Liver (tissue), 9 donors: ENCODE measurements around the gene SELENOK. TPM values are rescaled to one million over a fixed set of nuclear protein-coding genes. Genes with fewer than 3 reads are reported as not detected.

Experiments
- DNase-seq: peaks from one replicate; pipeline ENCODE4 v3.0.0-alpha.2; 2017; ENCODE audit warnings: low spot score
- H3K27ac ChIP-seq, 2 donors: one replicate each; pipeline ENCODE4 v1.7.0; 2013; ENCODE audit warnings: inconsistent platforms in 2 of 2, low read length in 2 of 2, control low read depth in 1 of 2, low read depth in 1 of 2, mild to moderate bottlenecking in 1 of 2
- H3K27me3 ChIP-seq, 4 donors: one replicate each; pipeline versions ENCODE4 v1.6.1 to v1.7.0; 2013; ENCODE audit warnings: low read length in 3 of 4, inconsistent platforms in 1 of 4, mild to moderate bottlenecking in 1 of 4, moderate library complexity in 1 of 4; ENCODE audit not compliant: control insufficient read depth in 4 of 4, insufficient read depth in 4 of 4
- H3K36me3 ChIP-seq, 4 donors: one replicate each; pipeline versions ENCODE4 v1.6.1 to v1.7.0; 2013; ENCODE audit warnings: low read length in 3 of 4, mild to moderate bottlenecking in 3 of 4, low read depth in 1 of 4, moderate library complexity in 1 of 4; ENCODE audit not compliant: control insufficient read depth in 4 of 4, insufficient read depth in 3 of 4
- H3K4me1 ChIP-seq, 4 donors: one replicate each; pipeline versions ENCODE4 v1.6.1 to v1.7.0; 2013; ENCODE audit warnings: low read length in 3 of 4, mild to moderate bottlenecking in 3 of 4, moderate library complexity in 1 of 4; ENCODE audit not compliant: control insufficient read depth in 4 of 4, insufficient read depth in 4 of 4
- H3K4me3 ChIP-seq, 3 donors: one replicate each; pipeline versions ENCODE4 v1.6.1 to v1.7.0; 2013; ENCODE audit warnings: low read length in 3 of 3, control low read depth in 1 of 3, low read depth in 1 of 3, mild to moderate bottlenecking in 1 of 3
- H3K9ac ChIP-seq, 2 donors: one replicate each; pipeline ENCODE4 v1.7.0; 2013; ENCODE audit warnings: low read length in 2 of 2, mild to moderate bottlenecking in 2 of 2, moderate library complexity in 2 of 2, control low read depth in 1 of 2, low read depth in 1 of 2
- H3K9me3 ChIP-seq, 4 donors: one replicate each; pipeline versions ENCODE4 v1.6.1 to v1.7.0; 2013; ENCODE audit warnings: low read length in 3 of 4; ENCODE audit not compliant: control insufficient read depth in 4 of 4
- EGR1 ChIP-seq, 2 donors: IDR thresholded peaks; 2 replicates each; pipeline ENCODE4 v1.6.1; 2016 to 2018; ENCODE audit warnings: antibody characterized with exemption in 2 of 2, low read depth in 2 of 2
- FOXA1 ChIP-seq: IDR thresholded peaks from 2 replicates; pipeline ENCODE4 v1.6.1; 2016; ENCODE audit warnings: antibody characterized with exemption
- GABPA ChIP-seq, 2 donors: IDR thresholded peaks in 1 of 2; conservative IDR thresholded peaks in 1 of 2; 2 replicates each; pipeline ENCODE4 v1.6.1; 2016; ENCODE audit warnings: antibody characterized with exemption in 2 of 2, mild to moderate bottlenecking in 1 of 2, moderate library complexity in 1 of 2
- HNF4A ChIP-seq, 2 donors: conservative IDR thresholded peaks; 2 replicates each; pipeline ENCODE4 v1.6.1; 2016; ENCODE audit warnings: antibody characterized with exemption in 2 of 2, mild to moderate bottlenecking in 2 of 2
- HNF4G ChIP-seq: IDR thresholded peaks from 2 replicates; pipeline ENCODE4 v1.6.1; 2016; ENCODE audit warnings: antibody characterized with exemption
- JUND ChIP-seq, 2 donors: IDR thresholded peaks; 2 replicates each; pipeline ENCODE4 v1.6.1; 2016; ENCODE audit warnings: antibody characterized with exemption in 2 of 2
- NR2F2 ChIP-seq: IDR thresholded peaks from 2 replicates; pipeline ENCODE4 v1.6.1; 2016; ENCODE audit warnings: antibody characterized with exemption
- RAD21 ChIP-seq, 2 donors: IDR thresholded peaks; 2 replicates each; pipeline ENCODE4 v1.6.1; 2016; ENCODE audit warnings: antibody characterized with exemption in 2 of 2, mild to moderate bottlenecking in 2 of 2
- REST ChIP-seq: IDR thresholded peaks from 2 replicates; pipeline ENCODE4 v1.6.1; 2016; ENCODE audit warnings: antibody characterized with exemption, mild to moderate bottlenecking
- RXRA ChIP-seq, 2 donors: IDR thresholded peaks; 2 replicates each; pipeline ENCODE4 v1.6.1; 2017 to 2018; ENCODE audit warnings: antibody characterized with exemption in 2 of 2, mild to moderate bottlenecking in 1 of 2
- SP1 ChIP-seq: IDR thresholded peaks from 2 replicates; pipeline ENCODE4 v1.6.1; 2018; ENCODE audit warnings: antibody characterized with exemption, mild to moderate bottlenecking
- YY1 ChIP-seq: IDR thresholded peaks from 2 replicates; pipeline ENCODE4 v1.6.1; 2016; ENCODE audit warnings: antibody characterized with exemption, mild to moderate bottlenecking
- ZBTB33 ChIP-seq: IDR thresholded peaks from 2 replicates; pipeline ENCODE4 v1.6.1; 2016; ENCODE audit warnings: antibody characterized with exemption
- WGBS: extraction: QIAGEN DNeasy Blood & Tissue Kit; methylation state at CpG from one replicate; pipeline ENCODE4 v1.1.7; 2013; 5-methylcytosine and 5-hydroxymethylcytosine counted together
- polyA plus RNA-seq, 2 donors: library from polyadenylated mRNA; stranded (reverse) in 1 of 2; unstranded in 1 of 2; fragments of 200-250 nt in 1 of 2; fragments of >200 nt in 1 of 2; fragmentation: Nextera tagmentation in 1 of 2; extraction: Ambion mirVana in 1 of 2; gene quantifications; one replicate each; pipeline versions ENCODE4 v1.2.1 to v1.2.3, GENCODE V29; 2013 to 2015
- total RNA-seq, 2 donors: library from RNA; depleted of rRNA; stranded (reverse); fragments of >200 nt; gene quantifications; one replicate each; pipeline ENCODE4 v1.2.3, GENCODE V29; 2014
- donor health status: healthy.
- donor health status: healthy.
- donor health status: healthy.
- donor health status: healthy.
- donor health status: healthy.

SELENOK gene
- total and polyA plus RNA-seq, 4 donors, result 24.9 to 80.2 (median 38.8) TPM

GRCh38 chr3:53902711-53903110, 11.1 kb upstream of the SELENOK start:
- Histone ChIP-seq H3K27me3 (peaks cover 0 to 2% (median 0%) of the 10 kb centered on the region in 4 donors), H3K4me1 (no peaks in the 10 kb centered on the region), H3K9me3 (no peaks in the 10 kb centered on the region), H3K4me3 (no peak overlapping the region), H3K27ac (no peak overlapping the region), H3K36me3 (no peaks in the 10 kb centered on the region), H3K9ac (no peak overlapping the region)
- no peak for TF ChIP-seq SP1
- no peak for TF ChIP-seq YY1
- DNase-seq, result no peak
- WGBS, result 66% methylated on average over 5 of the region's 5 CpGs

GRCh38 chr3:53902067-53902466, 10.4 kb upstream of the SELENOK start:
- H3K27me3 ChIP-seq, result peaks cover 0 to 5% (median 3%) of the 10 kb centered on the region in 4 donors

GRCh38 chr3:53900666-53901331, 9.1 kb upstream of the SELENOK start:
- H3K9me3 ChIP-seq, result no peaks in the 10 kb centered on the region
- H3K9ac ChIP-seq, result no peak overlapping the region
- no peaks in the 10 kb centered on the region for H3K4me1 ChIP-seq
- WGBS, result 89% methylated on average over 2 of the region's 2 CpGs
- H3K36me3 ChIP-seq, result no peaks in the 10 kb centered on the region
- H3K27ac ChIP-seq, result no peak overlapping the region
- H3K27me3 ChIP-seq, result peaks cover 0 to 5% (median 3%) of the 10 kb centered on the region in 4 donors
- H3K4me3 ChIP-seq, result no peak overlapping the region
- DNase-seq, result no peak
- TF ChIP-seq YY1 (no peak), REST (no peak), GABPA (IDR thresholded peaks at IDR 0.05 in 1 of 2, conservative IDR thresholded peaks at IDR 0.05 in 1 of 2) (no peak), HNF4A (conservative IDR thresholded peaks at IDR 0.05) (no peak), JUND (IDR thresholded peaks at IDR 0.05) (no peak), RAD21 (IDR thresholded peaks at IDR 0.05) (no peak), EGR1 (IDR thresholded peaks at IDR 0.05; ENCODE audit: low read depth in 2 of 2) (no peak), SP1 (no peak), ZBTB33 (no peak), HNF4G (no peak), FOXA1 (no peak), RXRA (IDR thresholded peaks at IDR 0.05) (no peak), NR2F2 (no peak)

More at GRCh38 chr3:53902067-53902466, 10.4 kb upstream of the SELENOK start:
- Histone ChIP-seq H3K27ac (no peak overlapping the region), H3K4me3 (no peak overlapping the region), H3K9me3 (no peaks in the 10 kb centered on the region), H3K36me3 (no peaks in the 10 kb centered on the region), H3K9ac (no peak overlapping the region), H3K4me1 (no peaks in the 10 kb centered on the region)
- 27% methylated on average over 1 of the region's 1 CpG for WGBS
- no peak for DNase-seq
- no peak for TF ChIP-seq REST
- TF ChIP-seq RXRA (IDR thresholded peaks at IDR 0.05), result no peak
- TF ChIP-seq HNF4A (conservative IDR thresholded peaks at IDR 0.05), result peak in 1 of 2 donors; percentile 10
- no peak for TF ChIP-seq JUND (IDR thresholded peaks at IDR 0.05)
- TF ChIP-seq GABPA (IDR thresholded peaks at IDR 0.05 in 1 of 2, conservative IDR thresholded peaks at IDR 0.05 in 1 of 2), result no peak
